ENCODE data around the gene FIS1.
"Not testable (repeated sequence)": the region's sequence is repeated elsewhere in the genome, so short reads cannot be mapped to it uniquely, and the experiment has no call there.

Gene FIS1

GRCh38 chr7:101210143-101210542 is 34.7 kb downstream of the FIS1 start:
- DNase-seq, result no peak
- Histone ChIP-seq H3K36me3 (peaks cover 26% of the 10 kb centered on the region), H3K4me1 (peaks cover 3% of the 10 kb centered on the region; the same call in 1 of the 2 replicates), H3K9me3 (no peaks in the 10 kb centered on the region), H3K27me3 (no peaks in the 10 kb centered on the region), H3K4me3 (ENCODE audit: low read depth, low read length) (no peak overlapping the region)
- TF ChIP-seq CTCF (IDR thresholded peaks at IDR 0.05; ENCODE audit: low read depth, low read length), result no peak

- H3K36me3 ChIP-seq, result peaks cover 18% of the 10 kb centered on the region
- no peak for TF ChIP-seq CTCF (IDR thresholded peaks at IDR 0.05; ENCODE audit: low read depth, low read length)
These were observed 36.1 kb downstream of the FIS1 start for GRCh38 chr7:101208794-101209193.

GRCh38 chr7:101207459-101207858 is 37.4 kb downstream of the FIS1 start:
- Histone ChIP-seq H3K36me3 (peaks cover 15% of the 10 kb centered on the region), H3K4me3 (ENCODE audit: low read depth, low read length) (no peak overlapping the region), H3K27me3 (no peaks in the 10 kb centered on the region), H3K4me1 (no peaks in the 10 kb centered on the region), H3K9me3 (no peaks in the 10 kb centered on the region)
- no peak for TF ChIP-seq CTCF (IDR thresholded peaks at IDR 0.05; ENCODE audit: low read depth, low read length)
- no peak for DNase-seq

More at GRCh38 chr7:101208794-101209193, 36.1 kb downstream of the FIS1 start:
- Histone ChIP-seq H3K4me3 (ENCODE audit: low read depth, low read length) (no peak overlapping the region), H3K27me3 (no peaks in the 10 kb centered on the region), H3K4me1 (no peaks in the 10 kb centered on the region), H3K9me3 (no peaks in the 10 kb centered on the region)
- no peak for DNase-seq

- no peak overlapping the region for H3K4me3 ChIP-seq (ENCODE audit: low read depth, low read length)
- DNase-seq, result no peak
- H3K27me3 ChIP-seq, result no peaks in the 10 kb centered on the region
- H3K4me1 ChIP-seq, result no peaks in the 10 kb centered on the region
- no peaks in the 10 kb centered on the region for H3K9me3 ChIP-seq
- no peak for TF ChIP-seq CTCF (IDR thresholded peaks at IDR 0.05; ENCODE audit: low read depth, low read length)
- H3K36me3 ChIP-seq, result peaks cover 15% of the 10 kb centered on the region
These were observed 38.2 kb downstream of the FIS1 start for GRCh38 chr7:101206665-101207042.

GRCh38 chr7:101205901-101206664 is 38.8 kb downstream of the FIS1 start:
- no peaks in the 10 kb centered on the region for H3K9me3 ChIP-seq
- H3K4me1 ChIP-seq, result no peaks in the 10 kb centered on the region
- TF ChIP-seq CTCF (IDR thresholded peaks at IDR 0.05; ENCODE audit: low read depth, low read length), result no peak
- no peak for DNase-seq
- no peak overlapping the region for H3K4me3 ChIP-seq (ENCODE audit: low read depth, low read length)
- peaks cover 10% of the 10 kb centered on the region for H3K36me3 ChIP-seq
- no peaks in the 10 kb centered on the region for H3K27me3 ChIP-seq

GRCh38 chr7:101203740-101204738 is 40.8 kb downstream of the FIS1 start:
- not testable (repeated sequence) for DNase-seq; H3K36me3 ChIP-seq; H3K27me3 ChIP-seq; H3K4me1 ChIP-seq; H3K4me3 ChIP-seq (ENCODE audit: low read depth, low read length); H3K9me3 ChIP-seq

Data from BE2C (cell line).